ENCODE results near the gene TRIM52.

Gene TRIM52

GRCh38 chr5:181248277-181248676, 12.7 kb downstream of the TRIM52 start:
- peaks cover 19% of the 10 kb centered on the region for H3K4me1 ChIP-seq (ENCODE audit: low read length)

GRCh38 chr5:181246276-181247049, 14.5 kb downstream of the TRIM52 start:
- peak overlapping the region; percentile 96 for H3K9ac ChIP-seq (ENCODE audit: low read length)
- peak overlapping the region; percentile 93 for H3K27ac ChIP-seq (ENCODE audit: low read length)
- H3K36me3 ChIP-seq (replicated peaks; ENCODE audit: low read depth, low read length) = peaks cover 19% of the 10 kb centered on the region
- H3K27me3 ChIP-seq (ENCODE audit: low read depth, low read length) = no peaks in the 10 kb centered on the region
- peak overlapping the region; percentile 80 for H2AFZ ChIP-seq (ENCODE audit: low read depth, low read length)
- no peaks in the 10 kb centered on the region for H3K9me3 ChIP-seq (ENCODE audit: insufficient read depth, low read length)
- peak overlapping the region; percentile 95 for H3K4me3 ChIP-seq (ENCODE audit: low read length)
- peaks cover 29% of the 10 kb centered on the region for H3K4me1 ChIP-seq (ENCODE audit: low read length)
- peaks cover 20% of the 10 kb centered on the region for H4K20me1 ChIP-seq (ENCODE audit: insufficient read depth, low read length)
- no peak for TF ChIP-seq CTCF (IDR thresholded peaks at IDR 0.05; ENCODE audit: low read depth, low read length)
- no peak for TF ChIP-seq EZH2phosphoT487 (IDR thresholded peaks at IDR 0.05; ENCODE audit: low read depth)
- H3K4me2 ChIP-seq (ENCODE audit: low read length) = peak overlapping the region; percentile 90
- peaks cover 85% of the 10 kb centered on the region for H3K79me2 ChIP-seq (ENCODE audit: low read length)

More at GRCh38 chr5:181248277-181248676, 12.7 kb downstream of the TRIM52 start:
- H3K9ac ChIP-seq (ENCODE audit: low read length) = no peak overlapping the region
- TF ChIP-seq CTCF (IDR thresholded peaks at IDR 0.05; ENCODE audit: low read depth, low read length) (no peak), EZH2phosphoT487 (IDR thresholded peaks at IDR 0.05; ENCODE audit: low read depth) (no peak)
- no peaks in the 10 kb centered on the region for H3K27me3 ChIP-seq (ENCODE audit: low read depth, low read length)
- H3K36me3 ChIP-seq (replicated peaks; ENCODE audit: low read depth, low read length) = peaks cover 7% of the 10 kb centered on the region
- peak overlapping the region; percentile 36 for H3K4me2 ChIP-seq (ENCODE audit: low read length)
- no peak overlapping the region for H3K27ac ChIP-seq (ENCODE audit: low read length)
- H3K4me3 ChIP-seq (ENCODE audit: low read length) = no peak overlapping the region
- no peaks in the 10 kb centered on the region for H3K9me3 ChIP-seq (ENCODE audit: insufficient read depth, low read length)
- no peak overlapping the region for H2AFZ ChIP-seq (ENCODE audit: low read depth, low read length)
- H4K20me1 ChIP-seq (ENCODE audit: insufficient read depth, low read length) = peaks cover 4% of the 10 kb centered on the region; the same call in 1 of the 2 replicates
- H3K79me2 ChIP-seq (ENCODE audit: low read length) = peaks cover 84% of the 10 kb centered on the region

GRCh38 chr5:181245427-181246275, 15.3 kb downstream of the TRIM52 start:
- TF ChIP-seq CTCF (IDR thresholded peaks at IDR 0.05; ENCODE audit: low read depth, low read length) = no peak
- TF ChIP-seq EZH2phosphoT487 (IDR thresholded peaks at IDR 0.05; ENCODE audit: low read depth) = no peak
- Histone ChIP-seq H3K4me3 (ENCODE audit: low read length) (peak overlapping the region; percentile 95), H3K9me3 (ENCODE audit: insufficient read depth, low read length) (no peaks in the 10 kb centered on the region), H3K27me3 (ENCODE audit: low read depth, low read length) (no peaks in the 10 kb centered on the region), H2AFZ (ENCODE audit: low read depth, low read length) (peak overlapping the region; percentile 61; the same call in 1 of the 2 replicates), H3K27ac (ENCODE audit: low read length) (peak overlapping the region; percentile 93), H3K4me1 (ENCODE audit: low read length) (peaks cover 31% of the 10 kb centered on the region), H3K4me2 (ENCODE audit: low read length) (peak overlapping the region; percentile 90), H4K20me1 (ENCODE audit: insufficient read depth, low read length) (peaks cover 21% of the 10 kb centered on the region), H3K9ac (ENCODE audit: low read length) (peak overlapping the region; percentile 96), H3K79me2 (ENCODE audit: low read length) (peaks cover 87% of the 10 kb centered on the region), H3K36me3 (replicated peaks; ENCODE audit: low read depth, low read length) (peaks cover 24% of the 10 kb centered on the region)
